Left lung (tissue), 10 donors: ENCODE results near the gene IMMP2L. TPM values are rescaled to one million over a fixed set of nuclear protein-coding genes. Genes with fewer than 3 reads are reported as not detected.

Experiments used
- ATAC-seq: fragments of 200-7000 bp; cut with Tn5 transposase; one replicate; pipeline ENCODE4 v1.9.1; 2020; ENCODE audit warnings: moderate library complexity
- DNase-seq, 4 donors: peaks; one replicate each; pipeline ENCODE4 v3.0.0-alpha.2; 2013 to 2020
- H3K27ac ChIP-seq, 2 donors: fragments of 200-600 bp; sonication (generic) in 1 of 2; one replicate each; pipeline versions ENCODE4 v1.5.0 to v1.8.0; 2020 to 2021
- H3K27me3 ChIP-seq, 2 donors: fragments of 200-600 bp; sonication (generic) in 1 of 2; one replicate each; pipeline versions ENCODE4 v1.5.0 to v1.8.0; 2020 to 2021
- H3K36me3 ChIP-seq, 2 donors: fragments of 200-600 bp; sonication (generic) in 1 of 2; one replicate each; pipeline versions ENCODE4 v1.5.0 to v1.8.0; 2020 to 2021
- H3K4me1 ChIP-seq, 2 donors: fragments of 200-600 bp; one replicate each; pipeline ENCODE4 v1.8.0; 2021
- H3K4me3 ChIP-seq, 2 donors: fragments of 200-600 bp; sonication (generic) in 1 of 2; one replicate each; pipeline versions ENCODE4 v1.5.0 to v1.8.0; 2020 to 2021; ENCODE audit warnings: mild to moderate bottlenecking in 1 of 2
- H3K9me3 ChIP-seq, 2 donors: fragments of 200-600 bp; sonication (generic) in 1 of 2; one replicate each; pipeline versions ENCODE4 v1.5.0 to v1.8.0; 2020 to 2021
- CTCF ChIP-seq, 2 donors: fragments of 200-600 bp; sonication (generic) in 1 of 2; IDR thresholded peaks; one replicate each; pipeline versions ENCODE4 v1.5.0 to v1.8.0; 2021; ENCODE audit warnings: antibody characterized with exemption in 2 of 2
- intact Hi-C, 2 donors: fragments of 100-400 bp; cut with DNase I; formaldehyde crosslinking; loops; one replicate each; pipeline versions ENCODE4 v1.11.2 to v1.14.2; 2022
- polyA plus RNA-seq, 6 donors: library from polyadenylated mRNA; unstranded; fragments of 120-200 nt; gene quantifications; one replicate each; pipeline ENCODE4 v1.2.1, GENCODE V29; 2013; ENCODE audit not compliant: insufficient read length in 6 of 6
- total RNA-seq, 2 donors: library from RNA; stranded (reverse); fragmentation: NEBNext Ultra II Directional; extraction: Animal tissue kit (Norgen Biotek cat#: 25700); gene quantifications; one replicate each; pipeline ENCODE4 v1.2.1, GENCODE V29; 2021
- donor health status: DM: no; HTN: yes; CAD: no.
- donor health status: DM: no; HTN: no; CAD: no.

The IMMP2L gene
- total and polyA plus RNA-seq, 8 donors, result 10.3 to 30.1 (median 25.7) TPM

GRCh38 chr7:111108000-111108399 lies 454.3 kb downstream of the IMMP2L start:
- no peaks in the 10 kb centered on the region for H3K9me3 ChIP-seq
- H3K27ac ChIP-seq, result no peak overlapping the region
- intact Hi-C loops, result no loop called here
- no peaks in the 10 kb centered on the region for H3K36me3 ChIP-seq
- no peaks in the 10 kb centered on the region for H3K4me1 ChIP-seq
- H3K27me3 ChIP-seq, result no peaks in the 10 kb centered on the region
- no peak for TF ChIP-seq CTCF (IDR thresholded peaks at IDR 0.05)
- H3K4me3 ChIP-seq, result no peak overlapping the region
- ATAC-seq (no peak), DNase-seq (no peak)

- no peak for TF ChIP-seq CTCF (IDR thresholded peaks at IDR 0.05)
- no peak overlapping the region for H3K4me3 ChIP-seq
- DNase-seq, result peak in 1 of 4 donors; percentile 41
These were observed 454.7 kb downstream of the IMMP2L start for GRCh38 chr7:111107579-111107978.

GRCh38 chr7:111105269-111105668 lies 457.0 kb downstream of the IMMP2L start:
- no peak for DNase-seq
- H3K4me1 ChIP-seq, result no peaks in the 10 kb centered on the region
- TF ChIP-seq CTCF (IDR thresholded peaks at IDR 0.05), result no peak
- ATAC-seq, result no peak
- intact Hi-C loops, result no loop called here
- H3K36me3 ChIP-seq, result no peaks in the 10 kb centered on the region
- no peaks in the 10 kb centered on the region for H3K9me3 ChIP-seq
- no peaks in the 10 kb centered on the region for H3K27me3 ChIP-seq
- H3K4me3 ChIP-seq, result no peak overlapping the region
- no peak overlapping the region for H3K27ac ChIP-seq

More at GRCh38 chr7:111107579-111107978, 454.7 kb downstream of the IMMP2L start:
- Histone ChIP-seq H3K4me1 (no peaks in the 10 kb centered on the region), H3K36me3 (no peaks in the 10 kb centered on the region), H3K9me3 (no peaks in the 10 kb centered on the region), H3K27ac (no peak overlapping the region), H3K27me3 (no peaks in the 10 kb centered on the region)
- intact Hi-C loops, result no loop called here
- no peak for ATAC-seq

- DNase-seq, result no peak
- H3K4me1 ChIP-seq, result no peaks in the 10 kb centered on the region
- intact Hi-C loops, result no loop called here
- no peaks in the 10 kb centered on the region for H3K36me3 ChIP-seq
- H3K4me3 ChIP-seq, result no peak overlapping the region
- H3K27ac ChIP-seq, result no peak overlapping the region
- no peaks in the 10 kb centered on the region for H3K9me3 ChIP-seq
- H3K27me3 ChIP-seq, result no peaks in the 10 kb centered on the region
- no peak for TF ChIP-seq CTCF (IDR thresholded peaks at IDR 0.05)
- ATAC-seq, result no peak
These were observed 457.6 kb downstream of the IMMP2L start for GRCh38 chr7:111104710-111105109.

GRCh38 chr7:111103678-111104274 lies 458.5 kb downstream of the IMMP2L start:
- Histone ChIP-seq H3K4me1 (no peaks in the 10 kb centered on the region), H3K27me3 (no peaks in the 10 kb centered on the region), H3K36me3 (no peaks in the 10 kb centered on the region), H3K9me3 (no peaks in the 10 kb centered on the region), H3K27ac (no peak overlapping the region), H3K4me3 (no peak overlapping the region)
- TF ChIP-seq CTCF (IDR thresholded peaks at IDR 0.05), result no peak
- DNase-seq (no peak), ATAC-seq (no peak)
- intact Hi-C loops, result no loop called here
